NCI-H146 treated with DMSO at 0.1 percent for 48 hours (cell line): Measurements from ENCODE around the gene CNOT8.

Source experiments
- DNase-seq: peaks from one replicate; lab custom pipeline; 2025; ENCODE audit not compliant: unreplicated experiment; lab: John Stamatoyannopoulos, UW

Gene CNOT8

GRCh38 chr5:154916874-154917273, 58.4 kb downstream of the CNOT8 start:
- DNase-seq: no peak

GRCh38 chr5:154917757-154918156, 59.3 kb downstream of the CNOT8 start:
- DNase-seq: no peak

GRCh38 chr5:154923441-154924430, 65.3 kb downstream of the CNOT8 start:
- no peak for DNase-seq
